BLaER1 (cell line): ENCODE data around the gene LIPH.

Experiments used
- H3K27ac ChIP-seq: shearing (Covaris generic); formaldehyde crosslinking; 2 replicates; pipeline ENCODE4 v1.8.1; 2022
- H3K27me3 ChIP-seq: shearing (Covaris generic); formaldehyde crosslinking; 2 replicates; pipeline ENCODE4 v1.8.1; 2022
- H3K36me3 ChIP-seq: shearing (Covaris generic); formaldehyde crosslinking; 2 replicates; pipeline ENCODE4 v1.8.1; 2022
- H3K4me1 ChIP-seq: shearing (Covaris generic); formaldehyde crosslinking; 2 replicates; pipeline ENCODE4 v1.8.1; 2022
- H3K4me2 ChIP-seq: shearing (Covaris generic); formaldehyde crosslinking; 2 replicates; pipeline ENCODE4 v1.8.1; 2022
- H3K4me3 ChIP-seq: shearing (Covaris generic); formaldehyde crosslinking; 2 replicates; pipeline ENCODE4 v1.8.1; 2022
- H3K9ac ChIP-seq: shearing (Covaris generic); formaldehyde crosslinking; 2 replicates; pipeline ENCODE4 v1.8.1; 2022
- H3K9me3 ChIP-seq: shearing (Covaris generic); formaldehyde crosslinking; 2 replicates; pipeline ENCODE4 v1.8.1; 2022
- H4K20me1 ChIP-seq: shearing (Covaris generic); formaldehyde crosslinking; 2 replicates; pipeline ENCODE4 v1.8.1; 2022
- Cebpa-rat ChIP-seq: shearing (Covaris generic); IDR thresholded peaks from 2 replicates; pipeline ENCODE4 v1.8.1; 2022

The LIPH gene

GRCh38 chr3:185549122-185549521 lies 3.3 kb downstream of the LIPH start:
- Histone ChIP-seq H4K20me1 (no peaks in the 10 kb centered on the region), H3K36me3 (no peaks in the 10 kb centered on the region), H3K4me1 (no peaks in the 10 kb centered on the region), H3K4me2 (no peak overlapping the region), H3K9ac (no peak overlapping the region), H3K27ac (no peak overlapping the region), H3K27me3 (no peaks in the 10 kb centered on the region), H3K9me3 (no peaks in the 10 kb centered on the region), H3K4me3 (no peak overlapping the region)
- TF ChIP-seq Cebpa-rat = no peak

DNA sequence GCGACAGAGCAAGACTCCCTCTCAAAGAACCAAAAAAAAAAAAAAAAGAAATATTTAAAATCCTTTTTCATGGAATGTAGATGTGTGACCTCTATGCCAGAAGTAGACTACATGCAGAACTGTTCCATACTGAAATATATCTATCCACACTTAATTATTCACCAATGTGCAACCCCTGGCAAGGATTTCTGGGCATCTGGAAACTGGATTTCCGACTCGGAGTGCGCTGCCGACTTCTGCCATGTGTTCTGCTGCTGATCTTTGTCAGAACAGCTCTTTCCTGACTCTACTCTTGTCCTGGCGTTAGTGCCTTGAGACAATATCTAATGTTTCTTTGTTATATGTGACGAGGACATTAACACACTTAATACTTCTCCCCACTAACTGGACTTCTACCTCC lies 11.7 kb downstream of the LIPH start:
- no peak for TF ChIP-seq Cebpa-rat
- no peaks in the 10 kb centered on the region for H3K27me3 ChIP-seq
- H3K9ac ChIP-seq = no peak overlapping the region
- H3K27ac ChIP-seq = no peak overlapping the region
- peaks cover 20% of the 10 kb centered on the region for H3K4me1 ChIP-seq
- no peak overlapping the region for H3K4me2 ChIP-seq
- H4K20me1 ChIP-seq = no peaks in the 10 kb centered on the region
- H3K4me3 ChIP-seq = no peak overlapping the region
- no peaks in the 10 kb centered on the region for H3K36me3 ChIP-seq
- H3K9me3 ChIP-seq = no peaks in the 10 kb centered on the region

GRCh38 chr3:185539934-185540333 lies 12.5 kb downstream of the LIPH start:
- Histone ChIP-seq H3K9me3 (no peaks in the 10 kb centered on the region), H3K4me1 (peaks cover 20% of the 10 kb centered on the region), H3K9ac (no peak overlapping the region), H3K27me3 (no peaks in the 10 kb centered on the region), H3K4me2 (no peak overlapping the region), H4K20me1 (no peaks in the 10 kb centered on the region), H3K4me3 (no peak overlapping the region), H3K36me3 (no peaks in the 10 kb centered on the region), H3K27ac (no peak overlapping the region)
- TF ChIP-seq Cebpa-rat = no peak

- Histone ChIP-seq H3K4me1 (peaks cover 20% of the 10 kb centered on the region), H4K20me1 (no peaks in the 10 kb centered on the region), H3K4me3 (0 out of 2 replicates have a peak overlapping the region, but pooled peaks have one; percentile 7), H3K9ac (no peak overlapping the region), H3K27ac (peak overlapping the region; percentile 47), H3K27me3 (no peaks in the 10 kb centered on the region), H3K4me2 (peak overlapping the region; percentile 50), H3K36me3 (no peaks in the 10 kb centered on the region), H3K9me3 (no peaks in the 10 kb centered on the region)
- peak; percentile 93 for TF ChIP-seq Cebpa-rat
These were observed 14.9 kb downstream of the LIPH start for GRCh38 chr3:185537369-185537970.

DNA sequence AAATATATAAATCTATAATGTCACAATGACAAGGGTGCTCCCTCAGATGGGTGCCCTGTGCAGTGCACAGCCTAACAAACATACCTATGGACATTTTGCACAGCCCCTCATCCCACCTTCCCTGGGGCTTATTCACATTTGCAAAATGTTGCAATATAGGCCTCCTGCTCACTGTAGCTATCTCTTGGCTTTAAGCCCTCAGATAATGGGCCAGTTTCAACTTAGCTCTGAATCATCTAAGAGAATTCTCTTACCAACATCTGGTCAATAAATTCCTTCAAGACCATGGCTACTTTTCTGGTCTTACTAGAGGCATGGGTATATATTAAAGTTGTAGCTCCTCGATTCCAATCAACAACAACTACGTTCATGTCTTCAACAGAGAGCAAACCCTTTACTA lies 17.9 kb downstream of the LIPH start:
- no peak overlapping the region for H3K9ac ChIP-seq
- no peak overlapping the region for H3K27ac ChIP-seq
- no peak for TF ChIP-seq Cebpa-rat
- H3K27me3 ChIP-seq = no peaks in the 10 kb centered on the region
- H4K20me1 ChIP-seq = no peaks in the 10 kb centered on the region
- peaks cover 20% of the 10 kb centered on the region for H3K4me1 ChIP-seq
- H3K4me2 ChIP-seq = no peak overlapping the region
- no peak overlapping the region for H3K4me3 ChIP-seq
- no peaks in the 10 kb centered on the region for H3K36me3 ChIP-seq
- H3K9me3 ChIP-seq = no peaks in the 10 kb centered on the region

- Histone ChIP-seq H3K9ac (no peak overlapping the region), H3K9me3 (no peaks in the 10 kb centered on the region), H3K36me3 (no peaks in the 10 kb centered on the region), H3K27me3 (no peaks in the 10 kb centered on the region), H3K27ac (no peak overlapping the region), H4K20me1 (no peaks in the 10 kb centered on the region), H3K4me3 (no peak overlapping the region), H3K4me1 (peaks cover 17% of the 10 kb centered on the region), H3K4me2 (no peak overlapping the region)
- TF ChIP-seq Cebpa-rat = no peak
These were observed 19.5 kb downstream of the LIPH start for GRCh38 chr3:185532901-185533300.

DNA sequence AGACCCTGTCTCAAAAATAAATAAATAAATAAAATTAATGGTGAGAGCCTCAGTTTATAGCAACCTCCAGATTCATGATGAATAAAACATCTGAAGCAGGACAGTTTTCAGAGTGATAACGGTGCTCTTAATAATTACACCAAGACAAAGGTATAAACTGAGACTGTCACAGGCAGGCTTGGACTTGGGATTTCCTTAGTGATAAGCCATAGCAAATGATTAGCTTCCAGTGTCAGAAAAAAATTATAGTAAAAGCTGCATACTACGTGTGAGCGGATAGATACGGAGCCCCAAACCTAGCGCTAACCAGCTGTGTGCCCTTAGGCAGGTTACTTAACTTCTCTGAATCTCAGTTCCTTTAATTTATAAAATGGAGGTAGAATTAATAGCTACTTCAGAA lies 21.5 kb downstream of the LIPH start:
- H3K4me3 ChIP-seq = no peak overlapping the region
- no peak overlapping the region for H3K27ac ChIP-seq
- no peaks in the 10 kb centered on the region for H3K27me3 ChIP-seq
- no peak overlapping the region for H3K4me2 ChIP-seq
- TF ChIP-seq Cebpa-rat = no peak
- no peak overlapping the region for H3K9ac ChIP-seq
- H4K20me1 ChIP-seq = no peaks in the 10 kb centered on the region
- H3K4me1 ChIP-seq = no peaks in the 10 kb centered on the region
- H3K36me3 ChIP-seq = no peaks in the 10 kb centered on the region
- no peaks in the 10 kb centered on the region for H3K9me3 ChIP-seq

DNA sequence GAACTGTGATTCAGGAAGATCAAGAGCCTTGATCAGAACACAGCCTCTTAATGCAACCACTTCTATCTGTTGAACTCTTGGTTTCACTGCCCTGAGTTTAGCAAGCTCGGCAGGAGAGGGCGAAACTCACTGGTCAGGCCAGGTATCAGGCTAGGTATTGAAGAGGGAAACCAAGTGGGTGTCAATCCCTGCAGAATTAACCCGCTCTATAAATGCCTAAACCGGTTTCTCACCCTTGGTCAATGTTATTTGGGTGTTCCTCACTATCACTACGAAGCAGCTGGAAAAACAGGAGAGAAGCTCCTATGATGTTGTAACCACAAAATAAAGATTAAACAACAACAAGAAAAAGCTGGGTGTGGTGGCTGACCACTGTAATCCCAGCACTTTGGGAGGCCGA lies 23.9 kb downstream of the LIPH start:
- Histone ChIP-seq H4K20me1 (no peaks in the 10 kb centered on the region), H3K27ac (no peak overlapping the region), H3K27me3 (no peaks in the 10 kb centered on the region), H3K9ac (no peak overlapping the region), H3K4me1 (no peaks in the 10 kb centered on the region), H3K36me3 (no peaks in the 10 kb centered on the region), H3K4me3 (no peak overlapping the region), H3K9me3 (no peaks in the 10 kb centered on the region), H3K4me2 (no peak overlapping the region)
- no peak for TF ChIP-seq Cebpa-rat

DNA sequence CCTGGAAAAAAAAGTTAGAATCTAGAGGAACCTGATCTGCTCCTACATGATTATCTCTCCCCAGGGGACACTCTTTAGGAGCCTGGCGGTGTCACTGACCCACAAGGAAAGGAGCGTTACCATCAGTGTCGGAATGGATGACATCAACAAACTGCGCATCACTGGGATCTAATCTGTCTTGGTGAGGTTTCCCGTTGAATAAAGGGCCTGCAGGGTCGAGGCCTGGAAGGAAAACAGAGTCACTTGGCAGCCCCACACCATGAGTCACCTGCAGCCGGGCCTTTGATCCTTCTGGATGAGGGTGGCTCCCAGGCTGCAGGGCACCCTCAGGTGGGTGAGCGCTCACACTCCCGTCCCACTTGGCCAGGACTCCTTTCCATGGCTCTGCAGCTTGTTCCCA lies 25.0 kb downstream of the LIPH start:
- Histone ChIP-seq H3K9ac (no peak overlapping the region), H3K4me1 (no peaks in the 10 kb centered on the region), H3K9me3 (no peaks in the 10 kb centered on the region), H3K4me2 (no peak overlapping the region), H3K27ac (no peak overlapping the region), H3K36me3 (no peaks in the 10 kb centered on the region), H4K20me1 (no peaks in the 10 kb centered on the region), H3K27me3 (no peaks in the 10 kb centered on the region), H3K4me3 (no peak overlapping the region)
- no peak for TF ChIP-seq Cebpa-rat

DNA sequence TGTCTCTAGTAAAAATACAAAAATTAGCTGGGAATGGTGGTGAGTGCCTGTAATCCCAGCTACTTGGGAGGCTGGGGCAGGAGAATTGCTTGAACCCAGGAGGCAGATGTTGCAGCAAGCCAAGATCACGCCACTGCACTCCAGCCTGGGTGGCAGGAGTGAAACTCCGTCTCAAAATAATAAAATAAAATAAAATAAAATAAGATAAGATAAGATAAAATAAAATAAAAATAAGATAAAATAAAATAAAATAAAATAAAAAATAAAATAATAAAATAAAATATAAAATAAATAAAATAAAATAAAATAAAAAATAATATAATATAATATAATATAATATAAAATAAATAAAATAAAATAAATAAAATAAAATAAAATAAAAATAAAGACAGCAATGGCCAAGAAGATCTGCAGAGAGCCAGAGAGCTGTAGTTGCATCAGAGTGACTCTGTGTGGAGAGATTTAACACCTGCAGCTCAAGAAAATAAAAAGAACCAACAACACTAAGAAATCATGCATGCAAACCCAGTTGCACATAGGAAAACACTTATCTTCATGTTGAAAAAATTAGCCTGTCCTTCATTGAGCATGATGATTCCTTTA lies 25.9 kb downstream of the LIPH start:
- H3K4me2 ChIP-seq = no peak overlapping the region
- no peak overlapping the region for H3K9ac ChIP-seq
- H3K9me3 ChIP-seq = no peaks in the 10 kb centered on the region
- no peak for TF ChIP-seq Cebpa-rat
- no peaks in the 10 kb centered on the region for H4K20me1 ChIP-seq
- no peaks in the 10 kb centered on the region for H3K27me3 ChIP-seq
- H3K4me1 ChIP-seq = no peaks in the 10 kb centered on the region
- H3K27ac ChIP-seq = no peak overlapping the region
- H3K4me3 ChIP-seq = no peak overlapping the region
- no peaks in the 10 kb centered on the region for H3K36me3 ChIP-seq
